PC-9 (cell line): ENCODE measurements around the gene FAM217B. TPM values are rescaled to one million over a fixed set of nuclear protein-coding genes. Genes with fewer than 3 reads are reported as not detected.
A peak's percentile ranks its signal among the peaks of the same experiment; 100 is the strongest.

ENCODE experiments used
- BruUV-seq: library from RNA; stranded (reverse); fragments of 400-500 nt; replicated peaks from 2 replicates; lab custom pipeline; 2021; lab: Mats Ljungman, UMichigan
- CTCF ChIA-PET: fragments of 300-600 bp; sonication (Branson Sonifier 250); formaldehyde crosslinking; loops from one replicate; lab custom pipeline; 2022; ENCODE audit warnings: antibody characterized with exemption; lab: Charles Lee
- POLR2A ChIA-PET: fragments of 300-600 bp; sonication (Branson Sonifier 250); formaldehyde crosslinking; loops from one replicate; lab custom pipeline; 2022; ENCODE audit warnings: antibody characterized with exemption; ENCODE audit not compliant: unreplicated experiment; lab: Charles Lee
- DNase-seq, 2 experiments: peaks; one replicate each; pipeline versions ENCODE4 v3.0.0 to v3.0.0-alpha.2; 2015 to 2022; ENCODE audit warnings: mixed read lengths in 1 of 2
- H2AFZ ChIP-seq: fragments of 200-600 bp; sonication (generic); 2 replicates; pipeline ENCODE4 v1.8.1; 2017; ENCODE audit warnings: antibody characterized with exemption
- H3F3A ChIP-seq: fragments of 200-600 bp; sonication (generic); 2 replicates; pipeline ENCODE4 v1.8.1; 2017; ENCODE audit warnings: antibody characterized with exemption, mild to moderate bottlenecking, low read depth; ENCODE audit not compliant: insufficient read depth
- H3K27ac ChIP-seq: fragments of 200-600 bp; sonication (generic); 2 replicates; pipeline ENCODE4 v1.6.1; 2016; ENCODE audit warnings: mixed run types
- H3K27me3 ChIP-seq: fragments of 200-600 bp; sonication (generic); 2 replicates; pipeline ENCODE4 v1.6.1; 2016; ENCODE audit warnings: low read depth, mixed run types; ENCODE audit not compliant: insufficient read depth
- H3K36me3 ChIP-seq: fragments of 200-600 bp; sonication (generic); 2 replicates; pipeline ENCODE4 v1.6.1; 2016; ENCODE audit warnings: low read depth, mixed run types
- H3K4me1 ChIP-seq: fragments of 200-600 bp; sonication (generic); replicated peaks from 2 replicates; pipeline ENCODE4 v1.6.1; 2016; ENCODE audit warnings: mixed run types; ENCODE audit not compliant: insufficient read depth
- H3K4me2 ChIP-seq: fragments of 200-600 bp; sonication (generic); 2 replicates; pipeline ENCODE4 v1.6.1; 2017; ENCODE audit warnings: mixed run types
- H3K4me3 ChIP-seq: fragments of 200-600 bp; sonication (generic); 2 replicates; pipeline ENCODE4 v1.6.1; 2016; ENCODE audit warnings: mixed run types
- H3K79me2 ChIP-seq: fragments of 200-600 bp; sonication (generic); 2 replicates; pipeline ENCODE4 v1.6.1; 2017; ENCODE audit warnings: low read depth, mixed run types
- H3K9me2 ChIP-seq: fragments of 200-600 bp; sonication (generic); 2 replicates; pipeline ENCODE4 v1.8.1; 2017; ENCODE audit warnings: mild to moderate bottlenecking; ENCODE audit not compliant: insufficient read depth
- H3K9me3 ChIP-seq: fragments of 200-600 bp; sonication (generic); 2 replicates; pipeline ENCODE4 v1.8.1; 2016; ENCODE audit warnings: low read depth; ENCODE audit not compliant: insufficient read depth
- H4K20me1 ChIP-seq: fragments of 200-600 bp; sonication (generic); 2 replicates; pipeline ENCODE4 v1.8.1; 2017; ENCODE audit not compliant: insufficient read depth
- EZH2 ChIP-seq: fragments of 200-600 bp; sonication (generic); IDR thresholded peaks from 2 replicates; pipeline ENCODE4 v1.8.0; 2017; ENCODE audit warnings: antibody characterized with exemption, low read depth
- intact Hi-C: fragments of 100-400 bp; cut with micrococcal nuclease; formaldehyde crosslinking; loops from one replicate; pipeline ENCODE4 v1.10.0; 2022; ENCODE audit not compliant: unreplicated experiment
- total RNA-seq: library from RNA; stranded (reverse); gene quantifications from 2 replicates; pipeline ENCODE4 v1.2.3, GENCODE V29; 2021
- TF ChIP-seq, protein P1 (sequence below): fragments of 200-600 bp; sonication (generic); conservative IDR thresholded peaks from 2 replicates; pipeline ENCODE4 v1.6.1; 2017; ENCODE audit warnings: mixed run types, antibody characterized with exemption, mild to moderate bottlenecking, moderate library complexity

Gene FAM217B
- total RNA-seq, 1 experiment from 2014 or later = 20.2 TPM

DNA sequence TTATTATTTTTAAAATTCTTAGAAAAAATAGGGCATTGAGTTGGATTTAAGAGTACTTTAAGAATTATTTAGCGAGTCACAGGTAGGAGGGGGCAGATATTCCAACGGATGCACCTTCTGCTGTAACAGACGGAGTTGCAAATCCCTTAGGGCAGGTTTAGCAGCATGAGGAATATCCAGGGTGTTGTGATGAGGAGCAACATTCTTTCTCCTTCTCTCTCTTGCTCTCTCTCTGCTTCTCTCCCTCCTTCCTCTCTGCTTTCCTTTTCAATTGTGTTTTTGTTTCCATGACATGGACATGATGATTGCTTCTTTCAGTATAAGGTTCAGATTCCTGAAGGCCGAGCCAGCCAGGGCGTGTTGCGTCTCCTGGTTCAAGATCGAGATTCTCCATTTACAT, 46.9 kb downstream of the FAM217B start:
- CTCF ChIA-PET = no interaction called here
- 0 out of 2 replicates have a peak, but pooled peaks cover under 1% of the 10 kb centered on the region for H3K36me3 ChIP-seq
- TF ChIP-seq EZH2 = no peak
- TF ChIP-seq, protein P1, sequence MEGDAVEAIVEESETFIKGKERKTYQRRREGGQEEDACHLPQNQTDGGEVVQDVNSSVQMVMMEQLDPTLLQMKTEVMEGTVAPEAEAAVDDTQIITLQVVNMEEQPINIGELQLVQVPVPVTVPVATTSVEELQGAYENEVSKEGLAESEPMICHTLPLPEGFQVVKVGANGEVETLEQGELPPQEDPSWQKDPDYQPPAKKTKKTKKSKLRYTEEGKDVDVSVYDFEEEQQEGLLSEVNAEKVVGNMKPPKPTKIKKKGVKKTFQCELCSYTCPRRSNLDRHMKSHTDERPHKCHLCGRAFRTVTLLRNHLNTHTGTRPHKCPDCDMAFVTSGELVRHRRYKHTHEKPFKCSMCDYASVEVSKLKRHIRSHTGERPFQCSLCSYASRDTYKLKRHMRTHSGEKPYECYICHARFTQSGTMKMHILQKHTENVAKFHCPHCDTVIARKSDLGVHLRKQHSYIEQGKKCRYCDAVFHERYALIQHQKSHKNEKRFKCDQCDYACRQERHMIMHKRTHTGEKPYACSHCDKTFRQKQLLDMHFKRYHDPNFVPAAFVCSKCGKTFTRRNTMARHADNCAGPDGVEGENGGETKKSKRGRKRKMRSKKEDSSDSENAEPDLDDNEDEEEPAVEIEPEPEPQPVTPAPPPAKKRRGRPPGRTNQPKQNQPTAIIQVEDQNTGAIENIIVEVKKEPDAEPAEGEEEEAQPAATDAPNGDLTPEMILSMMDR = no peak
- no peaks in the 10 kb centered on the region for H4K20me1 ChIP-seq
- H3K27ac ChIP-seq = peak overlapping the region; percentile 71
- BruUV-seq = no TSS peak
- POLR2A ChIA-PET = no interaction called here
- H3F3A ChIP-seq = peaks cover 10% of the 10 kb centered on the region
- peak overlapping the region; percentile 32 for H3K4me2 ChIP-seq
- no peaks in the 10 kb centered on the region for H3K79me2 ChIP-seq
- H3K4me1 ChIP-seq = peaks cover 42% of the 10 kb centered on the region
- H2AFZ ChIP-seq = peak overlapping the region; percentile 12; the same call in 1 of the 2 replicates
- H3K27me3 ChIP-seq = no peaks in the 10 kb centered on the region
- no peak overlapping the region for H3K4me3 ChIP-seq
- peak in 1 of 2 experiments; percentile 59 for DNase-seq
- H3K9me3 ChIP-seq = no peaks in the 10 kb centered on the region; the same call in 1 of the 2 replicates
- intact Hi-C loops = loop anchor here (5.0 kb wide), 1 partner anchor 45 kb away; the partner anchor contains the start of genes FAM217B and PPP1R3D
- H3K9me2 ChIP-seq = no peaks in the 10 kb centered on the region

DNA sequence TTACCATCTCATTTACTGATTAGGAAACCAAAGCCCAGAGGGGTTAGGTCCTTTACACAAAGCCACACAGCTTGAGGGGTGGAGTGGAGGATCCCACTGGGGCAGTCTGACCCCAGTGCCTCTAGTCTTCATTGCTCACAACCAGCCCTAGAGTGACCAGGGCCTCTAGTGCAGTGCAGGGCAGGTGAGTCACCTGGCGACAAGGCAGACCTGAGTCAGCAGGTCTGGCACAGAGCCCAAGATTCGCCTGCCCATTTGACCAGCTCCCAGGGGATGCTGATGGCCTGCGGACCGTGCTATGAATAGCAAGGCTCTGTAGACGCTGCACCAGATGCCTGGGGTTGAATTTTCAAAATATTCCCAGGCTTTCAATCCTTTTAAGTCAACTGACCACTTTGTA, 48.0 kb downstream of the FAM217B start:
- H3K27ac ChIP-seq = peak overlapping the region; percentile 71
- CTCF ChIA-PET = no interaction called here
- peak overlapping the region; percentile 73 for H3K4me2 ChIP-seq
- H3K79me2 ChIP-seq = no peaks in the 10 kb centered on the region
- POLR2A ChIA-PET = interaction anchor here (0.5 to 1.0 kb wide), 3 partner anchors 48 to 69 kb away, joined by 3 to 9 read pairs (median 6); partner anchors contain the start of genes FAM217B and PPP1R3D
- peak overlapping the region; percentile 25; the same call in 1 of the 2 replicates for H3K4me3 ChIP-seq
- intact Hi-C loops = loop anchor here (2.0 to 5.0 kb wide), 2 partner anchors 46 to 63 kb away; partner anchors contain the start of genes FAM217B and PPP1R3D
- peak; percentile 95 for DNase-seq
- no peaks in the 10 kb centered on the region; the same call in 1 of the 2 replicates for H3K9me3 ChIP-seq
- H3K27me3 ChIP-seq = no peaks in the 10 kb centered on the region
- H3K36me3 ChIP-seq = no peaks in the 10 kb centered on the region
- H3F3A ChIP-seq = peaks cover 10% of the 10 kb centered on the region
- H3K4me1 ChIP-seq = peaks cover 42% of the 10 kb centered on the region
- peak overlapping the region; percentile 29; the same call in 1 of the 2 replicates for H2AFZ ChIP-seq
- no TSS peak for BruUV-seq
- H3K9me2 ChIP-seq = no peaks in the 10 kb centered on the region
- H4K20me1 ChIP-seq = no peaks in the 10 kb centered on the region
- TF ChIP-seq EZH2 = no peak
- TF ChIP-seq, protein P1 = no peak

DNA sequence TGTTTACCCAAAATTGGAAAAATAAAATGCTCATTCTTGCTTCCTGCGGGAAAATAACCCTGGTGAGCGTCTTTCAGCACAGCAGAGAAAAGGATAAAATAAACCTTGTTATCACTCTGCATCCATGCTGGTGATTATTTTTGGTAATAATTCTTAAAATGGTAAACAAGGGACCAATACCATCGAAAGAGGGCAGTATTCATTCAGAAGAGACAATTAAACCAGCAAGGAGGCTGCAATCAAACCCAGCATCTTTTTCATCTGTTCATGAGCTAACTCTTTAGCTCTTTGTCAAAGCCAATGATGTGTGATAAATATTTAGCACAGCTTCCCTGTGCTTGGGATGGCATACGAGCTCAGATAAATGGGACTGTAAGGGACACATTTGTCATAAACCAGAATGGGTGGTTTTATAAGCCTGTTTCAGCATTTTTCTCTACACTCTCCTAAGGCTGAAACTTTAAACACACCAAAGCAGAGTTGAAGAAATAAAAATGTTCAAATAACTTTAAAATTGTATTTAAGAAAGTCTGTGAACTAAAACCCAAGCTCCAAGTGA, 52.4 kb downstream of the FAM217B start:
- H3K4me2 ChIP-seq = no peak overlapping the region

More for the DNA sequence above, 52.4 kb downstream of the FAM217B start:
- Histone ChIP-seq H3K27ac (no peak overlapping the region), H3K27me3 (no peaks in the 10 kb centered on the region), H3K9me2 (no peaks in the 10 kb centered on the region; the same call in 1 of the 2 replicates), H3K79me2 (no peaks in the 10 kb centered on the region), H3K4me1 (peaks cover 44% of the 10 kb centered on the region), H3K36me3 (no peaks in the 10 kb centered on the region), H3F3A (peaks cover 10% of the 10 kb centered on the region), H2AFZ (no peak overlapping the region), H3K9me3 (no peaks in the 10 kb centered on the region), H4K20me1 (no peaks in the 10 kb centered on the region), H3K4me3 (no peak overlapping the region)
- POLR2A ChIA-PET = no interaction called here
- TF ChIP-seq, protein P1 = peak; percentile 35; the same call in 1 of the 2 replicates
- TF ChIP-seq EZH2 = no peak
- intact Hi-C loops = no loop called here
- CTCF ChIA-PET = interaction anchor here (1.0 kb wide), 1 partner anchor 58 kb away, joined by 7 read pairs; no protein-coding TSS in a partner anchor
- BruUV-seq = no TSS peak
- peak in 1 of 2 experiments; percentile 41 for DNase-seq
